Smooth muscle cell (in vitro differentiated cells): ENCODE results near the gene CXCL3. TPM values are rescaled to one million over a fixed set of nuclear protein-coding genes. Genes with fewer than 3 reads are reported as not detected.

Source experiments
- DNase-seq: peaks from one replicate; lab custom pipeline; 2025; ENCODE audit not compliant: unreplicated experiment; lab: John Stamatoyannopoulos, UW
- H2AFZ ChIP-seq: fragments of 200-600 bp; sonication (generic); 2 replicates; pipeline ENCODE4 v1.6.0; 2016; ENCODE audit warnings: antibody characterized with exemption, low read depth, mild to moderate bottlenecking
- H3F3A ChIP-seq: fragments of 200-600 bp; sonication (generic); 2 replicates; pipeline ENCODE4 v1.6.0; 2017; ENCODE audit warnings: antibody characterized with exemption, low read depth
- H3K27ac ChIP-seq: fragments of 200-600 bp; sonication (generic); 2 replicates; pipeline ENCODE4 v1.5.1; 2016; ENCODE audit warnings: low read depth, mild to moderate bottlenecking
- H3K27me3 ChIP-seq: fragments of 200-600 bp; sonication (generic); 2 replicates; pipeline ENCODE4 v1.6.1; 2016; ENCODE audit warnings: low read depth, mild to moderate bottlenecking
- H3K36me3 ChIP-seq: fragments of 200-600 bp; sonication (generic); 2 replicates; pipeline ENCODE4 v1.5.1; 2016; ENCODE audit warnings: low read depth
- H3K4me1 ChIP-seq: fragments of 200-600 bp; sonication (generic); 2 replicates; pipeline ENCODE4 v1.5.1; 2016; ENCODE audit warnings: low read depth
- H3K4me2 ChIP-seq: fragments of 200-600 bp; sonication (generic); 2 replicates; pipeline ENCODE4 v1.6.0; 2016; ENCODE audit warnings: mild to moderate bottlenecking
- H3K4me3 ChIP-seq: fragments of 200-600 bp; sonication (generic); 2 replicates; pipeline ENCODE4 v1.5.1; 2016; ENCODE audit warnings: mild to moderate bottlenecking
- H3K79me2 ChIP-seq: fragments of 200-600 bp; sonication (generic); 2 replicates; pipeline ENCODE4 v1.6.0; 2016; ENCODE audit warnings: low read depth, mild to moderate bottlenecking
- H3K9ac ChIP-seq: fragments of 200-600 bp; sonication (generic); 2 replicates; pipeline ENCODE4 v1.6.0; 2016; ENCODE audit warnings: low read depth
- H3K9me3 ChIP-seq: fragments of 200-600 bp; sonication (generic); replicated peaks from 2 replicates; pipeline ENCODE4 v1.5.1; 2016; ENCODE audit warnings: low read depth
- H4K20me1 ChIP-seq: fragments of 200-600 bp; sonication (generic); 2 replicates; pipeline ENCODE4 v1.6.0; 2016; ENCODE audit warnings: low read depth
- CTCF ChIP-seq: fragments of 200-600 bp; sonication (generic); IDR thresholded peaks from 2 replicates; pipeline ENCODE4 v1.5.1; 2017; ENCODE audit warnings: borderline replicate concordance, mild to moderate bottlenecking, antibody characterized with exemption; ENCODE audit not compliant: insufficient read depth, poor library complexity, severe bottlenecking
- WGBS: methylation state at CpG from one replicate; pipeline ENCODE4 v1.1.7; 2016; ENCODE audit warnings: low lambda C conversion rate; 5-methylcytosine and 5-hydroxymethylcytosine counted together
- polyA plus RNA-seq: library from polyadenylated mRNA; unstranded; fragments of >200 nt; fragmentation: Nextera tagmentation; extraction: Ambion mirVana; gene quantifications from 2 replicates; pipeline ENCODE4 v1.2.1, GENCODE V29; 2016
- total RNA-seq: library from RNA; depleted of rRNA; stranded (reverse); fragments of >200 nt; gene quantifications from 2 replicates; pipeline ENCODE4 v1.2.3, GENCODE V29; 2014

The CXCL3 gene
- total RNA-seq (0.63 and 1.6 TPM in 2 replicates), polyA plus RNA-seq (3.2 and 5.6 TPM in 2 replicates)

GRCh38 chr4:74038425-74039314 is at the start of gene CXCL3:
CXCL3 (minus strand) TSS chr4:74038689; CDS start chr4:74038611, 78 bp downstream.
- Histone ChIP-seq H3K4me2 (peak within 1 kb of the TSS; percentile 88), H3K4me3 (peak within 1 kb of the TSS; percentile 76), H3K79me2 (no peaks in the 10 kb centered on the region), H4K20me1 (no peaks in the 10 kb centered on the region), H2AFZ (peak within 1 kb of the TSS; percentile 95), H3K36me3 (no peaks in the 10 kb centered on the region), H3K4me1 (peaks cover 5% of the 10 kb centered on the region), H3F3A (no peaks in the 10 kb centered on the region), H3K9ac (peak within 1 kb of the TSS; percentile 65), H3K9me3 (no peaks in the 10 kb centered on the region), H3K27me3 (peaks cover 27% of the 10 kb centered on the region), H3K27ac (no peak within 1 kb of the TSS)
- TF ChIP-seq CTCF = peak; percentile 35
- WGBS = 3% methylated on average over 59 of the region's 64 CpGs
- DNase-seq = peak; percentile 20

- no peak overlapping the region for H3K4me3 ChIP-seq
- no peak overlapping the region for H3K27ac ChIP-seq
- H3K9ac ChIP-seq = no peak overlapping the region
- no peaks in the 10 kb centered on the region for H3K36me3 ChIP-seq
- DNase-seq = no peak
- H3K4me2 ChIP-seq = no peak overlapping the region
- H3K79me2 ChIP-seq = no peaks in the 10 kb centered on the region
- no peaks in the 10 kb centered on the region for H4K20me1 ChIP-seq
- H2AFZ ChIP-seq = no peak overlapping the region
- H3K4me1 ChIP-seq = no peaks in the 10 kb centered on the region
- no peaks in the 10 kb centered on the region for H3K9me3 ChIP-seq
- no peaks in the 10 kb centered on the region for H3K27me3 ChIP-seq
- no peak for TF ChIP-seq CTCF
- no peaks in the 10 kb centered on the region for H3F3A ChIP-seq
These were observed 49.0 kb upstream of the CXCL3 start for GRCh38 chr4:74087481-74087880.

GRCh38 chr4:74085669-74086068 is 47.2 kb upstream of the CXCL3 start:
- no peaks in the 10 kb centered on the region for H3K9me3 ChIP-seq
- no peaks in the 10 kb centered on the region for H3K36me3 ChIP-seq
- no peak for TF ChIP-seq CTCF
- H3F3A ChIP-seq = no peaks in the 10 kb centered on the region
- DNase-seq = no peak
- H3K27me3 ChIP-seq = no peaks in the 10 kb centered on the region
- no peak overlapping the region for H3K4me3 ChIP-seq
- no peaks in the 10 kb centered on the region for H4K20me1 ChIP-seq
- H3K4me1 ChIP-seq = no peaks in the 10 kb centered on the region
- 86% methylated on average over 4 of the region's 4 CpGs for WGBS
- no peak overlapping the region for H3K4me2 ChIP-seq
- no peak overlapping the region for H3K27ac ChIP-seq
- no peak overlapping the region for H3K9ac ChIP-seq
- H2AFZ ChIP-seq = no peak overlapping the region
- H3K79me2 ChIP-seq = no peaks in the 10 kb centered on the region
